Activated naive CD8-positive, alpha-beta T cell treated with anti-CD3 and anti-CD28 coated beads, Interleukin-2, amount 10 ng/mL, durations not matched to agents 7 days and 5 days (primary cell): ENCODE results near the gene NANOS1. TPM values are rescaled to one million over a fixed set of nuclear protein-coding genes. Genes with fewer than 3 reads are reported as not detected.

Source experiments
- total RNA-seq, 2 experiments: library from RNA; stranded (reverse); gene quantifications; one replicate each; pipeline ENCODE4 v1.2.3, GENCODE V29; 2021

The NANOS1 gene
- total RNA-seq, 2 experiments from 2014 or later = 0.45 to 0.55 TPM

Other genes starting within 250 kb of the NANOS1 start
- gene EIF3A, start 51.1 kb downstream of the NANOS1 start, total RNA-seq = 100 to 1,000 TPM; 105 to 111 TPM
- 10 to 100 TPM; 38.8 to 43.1 TPM for gene DENND10, start 74.4 kb downstream of the NANOS1 start, total RNA-seq
- 10 to 100 TPM; 23.2 to 24.1 TPM for gene SFXN4, start 136.0 kb downstream of the NANOS1 start, total RNA-seq
- 10 to 100 TPM; 93.8 to 99.3 TPM for gene PRDX3, start 149.1 kb downstream of the NANOS1 start, total RNA-seq
- 10 to 100 TPM; 19.6 to 21.8 TPM for gene GRK5, start 177.9 kb downstream of the NANOS1 start, total RNA-seq